ENCODE data around the gene C6orf141. TPM values are rescaled to one million over a fixed set of nuclear protein-coding genes. Genes with fewer than 3 reads are reported as not detected.

C6orf141 gene
- total and polyA plus RNA-seq, 4 donors = 1.3 to 5.2 (median 3.0) TPM

DNA sequence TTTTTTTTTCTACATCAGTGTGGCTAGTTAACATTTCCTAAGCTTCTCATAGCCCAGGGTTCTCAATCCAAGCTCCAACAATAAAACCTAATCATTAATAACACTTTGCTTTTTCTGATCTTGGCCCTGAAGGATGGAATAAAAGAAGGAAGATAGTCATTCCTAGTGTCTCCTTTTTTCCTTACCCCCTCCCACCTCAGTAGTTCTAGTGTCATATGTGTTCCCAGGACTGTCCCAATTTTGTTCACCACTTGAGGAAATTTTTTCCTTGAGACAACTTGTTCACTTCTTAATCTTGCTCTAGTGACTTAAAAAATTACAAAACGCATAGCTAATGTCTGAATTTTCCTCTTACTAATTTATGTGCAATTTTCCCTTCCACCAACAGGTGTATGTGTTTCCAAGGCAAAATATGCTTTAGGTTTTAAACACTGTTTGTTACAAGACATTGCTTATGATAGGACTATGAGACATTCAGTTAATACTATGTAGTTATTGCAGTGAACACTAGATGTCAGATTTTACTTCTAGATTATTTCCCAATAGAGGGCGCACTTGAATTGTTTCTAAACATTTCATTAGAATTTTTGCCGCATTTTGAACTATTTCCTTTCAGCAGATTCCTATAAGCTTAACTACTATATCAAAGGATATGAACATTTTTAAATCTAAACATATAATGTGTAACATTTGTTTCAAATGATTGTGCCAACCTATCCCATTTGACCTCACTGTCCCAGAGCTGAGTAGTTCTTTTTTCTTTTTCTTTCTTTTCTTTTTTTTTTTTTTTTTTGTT, 18.5 kb upstream of the C6orf141 start:
- H3K27me3 ChIP-seq (ENCODE audit: control insufficient read depth, insufficient read depth, low read length) = no peaks in the 10 kb centered on the region
- no peaks in the 10 kb centered on the region for H3K4me1 ChIP-seq (ENCODE audit: control insufficient read depth, insufficient read depth, low read length)
- no peak overlapping the region for H3K4me3 ChIP-seq (ENCODE audit: low read depth, low read length)
- H3K9me3 ChIP-seq (ENCODE audit: control insufficient read depth, insufficient read depth, low read length) = no peaks in the 10 kb centered on the region
- WGBS (ENCODE audit: insufficient coverage) = no CpG with 5 or more reads among the region's 3 CpGs
- DNase-seq (ENCODE audit: low read depth in 4 of 6, low spot score in 6 of 6) = peak in 4 of 6 donors; percentile 21 to 91 (median 60)
- H3K36me3 ChIP-seq (ENCODE audit: control insufficient read depth, insufficient read depth, low read length) = no peaks in the 10 kb centered on the region
- no peak overlapping the region for H3K27ac ChIP-seq (ENCODE audit: low read depth, low read length)

DNA sequence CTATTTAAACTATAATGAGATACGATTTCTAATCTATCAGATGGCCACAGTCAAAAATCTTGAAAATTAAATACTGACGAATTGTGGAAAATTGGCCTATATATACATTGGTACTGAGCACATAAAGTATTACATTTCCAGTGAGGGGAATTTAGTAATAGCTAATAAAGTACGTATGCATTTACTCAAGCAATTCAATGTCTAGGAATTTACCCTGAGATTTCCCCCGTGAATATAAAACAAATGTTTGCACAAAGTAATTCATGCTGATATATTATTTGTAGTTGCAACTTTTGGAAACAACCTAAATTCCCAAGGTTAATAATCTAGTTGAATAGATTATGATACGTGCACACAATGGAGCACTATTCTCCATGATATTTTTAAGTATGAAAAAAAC, 14.7 kb upstream of the C6orf141 start:
- H3K27ac ChIP-seq (ENCODE audit: low read depth, low read length) = no peak overlapping the region
- no peak overlapping the region for H3K4me3 ChIP-seq (ENCODE audit: low read depth, low read length)
- no peaks in the 10 kb centered on the region for H3K27me3 ChIP-seq (ENCODE audit: control insufficient read depth, insufficient read depth, low read length)
- peak in 1 of 6 donors; percentile 11 for DNase-seq (ENCODE audit: low read depth in 4 of 6, low spot score in 6 of 6)
- no peaks in the 10 kb centered on the region for H3K9me3 ChIP-seq (ENCODE audit: control insufficient read depth, insufficient read depth, low read length)
- no CpG with 5 or more reads among the region's 5 CpGs for WGBS (ENCODE audit: insufficient coverage)
- no peaks in the 10 kb centered on the region for H3K4me1 ChIP-seq (ENCODE audit: control insufficient read depth, insufficient read depth, low read length)
- H3K36me3 ChIP-seq (ENCODE audit: control insufficient read depth, insufficient read depth, low read length) = no peaks in the 10 kb centered on the region

DNA sequence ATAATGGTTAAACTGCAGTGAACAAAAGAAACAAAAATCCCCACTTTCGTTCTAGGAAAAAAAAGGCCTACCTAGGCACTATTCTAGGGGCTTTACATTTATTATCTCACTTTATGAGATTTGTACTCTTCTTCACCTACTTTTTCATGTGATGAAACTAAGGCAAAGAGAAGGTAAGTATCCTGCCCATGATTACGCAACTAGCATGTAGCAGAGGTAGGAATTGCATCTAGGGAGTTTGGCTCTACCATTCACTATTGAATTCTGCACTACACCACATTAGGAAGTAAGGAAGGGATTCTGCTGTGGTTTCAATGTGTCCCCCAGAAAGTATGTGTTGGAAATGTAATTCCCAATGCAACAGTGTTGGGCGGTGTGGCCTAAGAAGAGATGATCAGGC, 11.4 kb upstream of the C6orf141 start:
- WGBS (ENCODE audit: insufficient coverage) = 100% methylated on average over 1 of the region's 3 CpGs
- no peak overlapping the region for H3K4me3 ChIP-seq (ENCODE audit: low read depth, low read length)
- no peak overlapping the region for H3K27ac ChIP-seq (ENCODE audit: low read depth, low read length)
- no peak for DNase-seq (ENCODE audit: low read depth in 4 of 6, low spot score in 6 of 6)
- H3K9me3 ChIP-seq (ENCODE audit: control insufficient read depth, insufficient read depth, low read length) = no peaks in the 10 kb centered on the region
- H3K27me3 ChIP-seq (ENCODE audit: control insufficient read depth, insufficient read depth, low read length) = no peaks in the 10 kb centered on the region
- H3K36me3 ChIP-seq (ENCODE audit: control insufficient read depth, insufficient read depth, low read length) = no peaks in the 10 kb centered on the region
- H3K4me1 ChIP-seq (ENCODE audit: control insufficient read depth, insufficient read depth, low read length) = no peaks in the 10 kb centered on the region

GRCh38 chr6:49540614-49541013, 9.9 kb upstream of the C6orf141 start:
- no peak overlapping the region for H3K27ac ChIP-seq (ENCODE audit: low read depth, low read length)
- no peaks in the 10 kb centered on the region for H3K4me1 ChIP-seq (ENCODE audit: control insufficient read depth, insufficient read depth, low read length)
- DNase-seq (ENCODE audit: low read depth in 4 of 6, low spot score in 6 of 6) = no peak
- no peaks in the 10 kb centered on the region for H3K9me3 ChIP-seq (ENCODE audit: control insufficient read depth, insufficient read depth, low read length)
- H3K36me3 ChIP-seq (ENCODE audit: control insufficient read depth, insufficient read depth, low read length) = no peaks in the 10 kb centered on the region
- H3K27me3 ChIP-seq (ENCODE audit: control insufficient read depth, insufficient read depth, low read length) = no peaks in the 10 kb centered on the region
- H3K4me3 ChIP-seq (ENCODE audit: low read depth, low read length) = no peak overlapping the region

DNA sequence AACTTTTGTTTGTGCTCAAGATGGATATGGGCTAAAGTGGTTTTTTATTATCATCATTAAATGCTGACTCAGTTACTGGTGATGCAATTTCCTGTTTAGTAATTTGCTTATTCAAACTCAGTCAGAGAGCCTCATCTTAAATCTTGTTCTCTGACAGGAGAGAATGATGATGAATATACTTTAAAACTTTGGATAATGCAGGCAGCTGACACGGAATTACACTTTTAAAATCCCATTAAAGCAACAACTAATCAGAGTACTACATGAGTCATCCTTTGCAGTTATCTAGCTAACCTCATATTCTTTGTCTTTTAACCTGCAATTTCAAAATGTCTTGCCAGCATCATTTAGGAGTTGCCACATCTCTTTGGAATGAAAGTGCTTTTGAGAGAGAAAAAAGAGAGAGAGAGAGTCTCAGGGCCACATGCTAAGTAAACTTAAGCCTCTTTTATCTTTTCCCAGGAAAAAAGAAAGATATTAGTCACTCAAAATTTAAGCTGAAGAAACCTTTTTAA, 9.2 kb upstream of the C6orf141 start:
- Histone ChIP-seq H3K27ac (ENCODE audit: low read depth, low read length) (no peak overlapping the region), H3K4me1 (ENCODE audit: control insufficient read depth, insufficient read depth, low read length) (no peaks in the 10 kb centered on the region), H3K36me3 (ENCODE audit: control insufficient read depth, insufficient read depth, low read length) (no peaks in the 10 kb centered on the region), H3K9me3 (ENCODE audit: control insufficient read depth, insufficient read depth, low read length) (no peaks in the 10 kb centered on the region), H3K27me3 (ENCODE audit: control insufficient read depth, insufficient read depth, low read length) (no peaks in the 10 kb centered on the region), H3K4me3 (ENCODE audit: low read depth, low read length) (no peak overlapping the region)
- WGBS (ENCODE audit: insufficient coverage) = no CpG with 5 or more reads among the region's 1 CpG
- DNase-seq (ENCODE audit: low read depth in 4 of 6, low spot score in 6 of 6) = no peak

DNA sequence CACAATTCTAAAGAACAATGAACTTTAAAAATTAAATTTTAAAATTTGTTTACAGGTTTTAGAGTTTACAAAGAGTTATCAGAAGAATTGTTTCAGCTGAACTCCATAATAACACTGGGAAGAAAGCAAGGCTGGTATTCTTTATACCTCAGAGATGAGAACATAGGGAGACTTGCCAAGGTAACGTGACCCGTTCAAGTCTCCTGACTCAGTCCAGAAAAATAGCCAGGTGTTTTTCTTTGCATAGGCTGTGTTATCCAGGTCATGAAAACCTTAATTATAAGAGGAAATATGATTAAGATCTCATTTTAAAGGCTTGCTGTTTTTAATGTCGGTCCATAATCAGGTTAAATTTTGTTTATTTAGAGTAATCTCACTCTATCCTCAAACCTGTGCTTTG, 8.5 kb upstream of the C6orf141 start:
- Histone ChIP-seq H3K36me3 (ENCODE audit: control insufficient read depth, insufficient read depth, low read length) (no peaks in the 10 kb centered on the region), H3K27me3 (ENCODE audit: control insufficient read depth, insufficient read depth, low read length) (no peaks in the 10 kb centered on the region), H3K9me3 (ENCODE audit: control insufficient read depth, insufficient read depth, low read length) (no peaks in the 10 kb centered on the region), H3K4me1 (ENCODE audit: control insufficient read depth, insufficient read depth, low read length) (no peaks in the 10 kb centered on the region), H3K4me3 (ENCODE audit: low read depth, low read length) (no peak overlapping the region), H3K27ac (ENCODE audit: low read depth, low read length) (no peak overlapping the region)
- no peak for DNase-seq (ENCODE audit: low read depth in 4 of 6, low spot score in 6 of 6)
- WGBS (ENCODE audit: insufficient coverage) = no CpG with 5 or more reads among the region's 3 CpGs

DNA sequence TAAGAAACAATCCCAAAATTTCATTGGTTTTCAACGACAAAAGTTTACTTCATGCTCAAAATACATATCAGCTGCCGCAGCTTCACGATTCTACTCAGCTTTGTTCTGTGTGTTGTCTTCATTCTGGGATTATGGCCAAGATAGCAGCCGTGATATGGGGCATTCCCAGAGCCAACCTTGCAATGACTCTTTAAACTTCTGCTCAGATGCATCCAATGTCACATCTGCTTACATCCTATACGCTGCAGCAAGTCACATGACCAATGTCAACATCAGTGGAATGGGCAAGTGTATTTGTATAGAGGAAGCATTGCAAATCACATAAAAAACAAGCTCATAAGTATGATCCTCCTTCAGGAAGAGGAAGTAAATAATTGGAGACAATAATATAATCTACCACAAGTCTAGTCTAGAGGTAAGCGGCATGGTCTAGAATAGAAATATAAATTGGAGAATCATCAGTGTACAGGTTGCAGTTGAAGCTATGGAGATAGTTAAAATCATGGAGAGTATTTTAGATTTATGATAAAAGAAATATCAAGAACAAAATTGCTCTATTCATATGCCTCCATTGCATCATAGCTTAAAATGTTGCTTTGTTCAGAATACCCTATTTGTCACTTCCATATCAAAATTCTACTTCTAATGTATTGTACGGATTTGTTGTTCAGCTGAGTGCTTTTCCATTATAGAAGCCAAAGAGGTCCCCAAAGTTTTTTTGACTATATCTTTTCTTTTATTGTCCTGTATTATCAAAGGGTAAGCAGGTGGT, 7.2 kb upstream of the C6orf141 start:
- H3K4me3 ChIP-seq (ENCODE audit: low read depth, low read length) = no peak overlapping the region
- H3K27me3 ChIP-seq (ENCODE audit: control insufficient read depth, insufficient read depth, low read length) = no peaks in the 10 kb centered on the region
- no peaks in the 10 kb centered on the region for H3K4me1 ChIP-seq (ENCODE audit: control insufficient read depth, insufficient read depth, low read length)
- no peaks in the 10 kb centered on the region for H3K36me3 ChIP-seq (ENCODE audit: control insufficient read depth, insufficient read depth, low read length)
- H3K9me3 ChIP-seq (ENCODE audit: control insufficient read depth, insufficient read depth, low read length) = no peaks in the 10 kb centered on the region
- no peak overlapping the region for H3K27ac ChIP-seq (ENCODE audit: low read depth, low read length)
- DNase-seq (ENCODE audit: low read depth in 4 of 6, low spot score in 6 of 6) = no peak
- 80% methylated on average over 1 of the region's 7 CpGs for WGBS (ENCODE audit: insufficient coverage)

DNA sequence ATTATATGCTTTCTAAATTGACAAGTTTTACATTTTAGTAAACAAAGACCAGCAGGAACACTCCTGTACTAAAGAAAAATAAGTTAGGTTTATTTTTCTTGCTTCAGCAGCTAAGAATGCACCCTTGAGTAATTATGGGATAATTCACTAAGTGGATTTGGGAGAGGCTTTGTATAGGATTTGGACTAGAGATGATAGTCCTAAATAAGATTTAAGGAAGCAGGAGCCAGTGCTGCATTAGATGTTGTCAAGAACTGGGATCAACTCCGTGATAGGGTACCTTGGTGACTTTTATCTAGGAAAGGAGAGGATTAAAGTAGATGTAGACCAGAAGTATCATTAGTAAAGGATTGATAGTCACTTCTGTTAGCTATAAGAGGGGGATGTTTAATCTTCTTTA, 4.1 kb upstream of the C6orf141 start:
- Histone ChIP-seq H3K27me3 (ENCODE audit: control insufficient read depth, insufficient read depth, low read length) (peaks cover 16% of the 10 kb centered on the region), H3K36me3 (ENCODE audit: control insufficient read depth, insufficient read depth, low read length) (no peaks in the 10 kb centered on the region), H3K9me3 (ENCODE audit: control insufficient read depth, insufficient read depth, low read length) (no peaks in the 10 kb centered on the region), H3K4me3 (ENCODE audit: low read depth, low read length) (no peak overlapping the region), H3K4me1 (ENCODE audit: control insufficient read depth, insufficient read depth, low read length) (peaks cover 12% of the 10 kb centered on the region), H3K27ac (ENCODE audit: low read depth, low read length) (no peak overlapping the region)
- WGBS (ENCODE audit: insufficient coverage) = 89% methylated on average over 1 of the region's 1 CpG
- DNase-seq (ENCODE audit: low read depth in 4 of 6, low spot score in 6 of 6) = no peak

GRCh38 chr6:49548613-49549304, 1.7 kb upstream of the C6orf141 start:
- WGBS (ENCODE audit: insufficient coverage) = 50% methylated on average over 2 of the region's 5 CpGs
- no peak for DNase-seq (ENCODE audit: low read depth in 4 of 6, low spot score in 6 of 6)
- H3K27me3 ChIP-seq (ENCODE audit: control insufficient read depth, insufficient read depth, low read length) = peaks cover 30% of the 10 kb centered on the region
- no peaks in the 10 kb centered on the region for H3K36me3 ChIP-seq (ENCODE audit: control insufficient read depth, insufficient read depth, low read length)
- H3K9me3 ChIP-seq (ENCODE audit: control insufficient read depth, insufficient read depth, low read length) = no peaks in the 10 kb centered on the region
- H3K4me3 ChIP-seq (ENCODE audit: low read depth, low read length) = no peak overlapping the region
- H3K4me1 ChIP-seq (ENCODE audit: control insufficient read depth, insufficient read depth, low read length) = peaks cover 14% of the 10 kb centered on the region
- H3K27ac ChIP-seq (ENCODE audit: low read depth, low read length) = no peak overlapping the region

Data from spinal cord (tissue), 10 donors.